GM03348 (cell line): Measurements from ENCODE around the gene GPAT3.
"Not testable (repeated sequence)": the region's sequence is repeated elsewhere in the genome, so short reads cannot be mapped to it uniquely, and the experiment has no call there.

Experiments
- DNase-seq: peaks from one replicate; pipeline ENCODE4 v3.0.0; 2012; ENCODE audit warnings: low spot score

The GPAT3 gene

DNA sequence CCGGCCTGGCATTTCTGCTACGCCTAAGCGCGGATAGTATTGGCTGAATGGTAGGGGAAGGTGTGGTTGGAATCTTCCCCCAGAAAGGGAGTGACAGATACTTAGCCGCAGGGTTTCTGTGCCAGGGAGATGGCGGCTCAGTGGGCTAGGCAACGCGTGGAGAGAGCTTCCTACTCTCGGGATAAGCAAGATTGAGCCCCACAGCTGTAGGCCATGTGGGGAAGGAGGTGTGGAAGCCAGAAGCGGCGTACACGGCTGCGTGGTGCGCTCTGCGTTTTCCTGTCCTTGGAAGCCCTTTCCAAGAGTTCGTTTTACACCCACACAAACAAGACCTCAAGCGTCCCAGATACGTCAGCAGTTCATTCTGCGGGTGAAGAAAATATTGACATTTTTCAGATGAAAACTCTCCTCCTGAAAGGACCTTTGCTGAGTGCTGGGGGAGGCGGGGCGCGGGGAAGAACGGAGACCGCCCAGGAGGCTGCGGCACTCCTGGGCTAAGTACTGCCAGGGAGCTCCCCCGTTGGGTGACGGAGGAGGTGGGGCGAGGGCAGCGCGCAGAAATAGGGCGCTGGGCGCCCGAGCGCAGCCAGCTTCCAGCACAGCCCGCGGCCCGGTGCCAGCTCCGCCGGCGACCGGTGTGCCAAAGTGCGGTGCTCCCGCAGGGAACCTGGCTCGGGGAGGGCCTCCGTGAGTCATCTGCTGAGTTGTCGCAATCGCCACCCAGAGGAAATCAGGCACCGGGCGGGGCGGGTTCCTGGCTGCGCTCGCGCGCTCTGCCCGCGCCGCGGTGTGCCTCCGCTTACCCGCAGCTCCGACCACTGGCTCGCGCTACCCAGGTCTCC, at the start of gene GPAT3:
Gene GPAT3, plus strand, starts transcription at position 589 of the 842 bp plus-strand sequence. CDS start 515 bp downstream, outside the sequence.
- DNase-seq, result peak; percentile 82

DNA sequence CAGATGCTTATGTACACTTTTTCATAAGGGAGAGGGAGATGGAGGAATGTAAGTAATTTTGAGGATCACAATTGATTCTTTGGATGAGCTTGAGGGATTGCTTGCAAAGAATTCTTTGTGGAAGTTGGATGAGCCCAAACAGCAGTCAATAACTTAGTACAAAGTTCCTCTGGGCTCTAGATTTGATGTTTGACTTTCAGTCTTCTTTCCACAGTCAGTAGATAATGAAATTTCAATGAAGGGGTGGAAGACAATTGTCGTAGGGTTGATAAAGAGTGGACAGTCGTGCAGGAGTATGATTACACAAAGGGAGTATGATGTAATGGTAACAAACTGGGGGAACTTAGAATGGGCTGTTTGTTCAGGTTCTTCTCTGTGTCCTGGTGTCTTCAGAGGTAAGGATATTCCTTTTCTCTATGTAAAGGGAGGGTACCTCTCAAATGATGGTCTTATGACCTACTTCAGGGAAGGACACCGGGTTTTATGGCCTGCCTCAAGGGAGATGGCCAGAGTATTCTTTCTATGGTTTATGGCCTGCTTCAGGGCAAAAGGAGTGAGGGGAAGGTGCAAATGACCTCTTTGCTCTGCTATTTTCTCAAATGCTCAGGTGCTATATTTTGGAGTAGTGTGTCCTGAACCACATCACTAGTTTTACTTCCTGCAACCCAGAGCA, 49.3 kb upstream of the GPAT3 start:
- no peak for DNase-seq

DNA sequence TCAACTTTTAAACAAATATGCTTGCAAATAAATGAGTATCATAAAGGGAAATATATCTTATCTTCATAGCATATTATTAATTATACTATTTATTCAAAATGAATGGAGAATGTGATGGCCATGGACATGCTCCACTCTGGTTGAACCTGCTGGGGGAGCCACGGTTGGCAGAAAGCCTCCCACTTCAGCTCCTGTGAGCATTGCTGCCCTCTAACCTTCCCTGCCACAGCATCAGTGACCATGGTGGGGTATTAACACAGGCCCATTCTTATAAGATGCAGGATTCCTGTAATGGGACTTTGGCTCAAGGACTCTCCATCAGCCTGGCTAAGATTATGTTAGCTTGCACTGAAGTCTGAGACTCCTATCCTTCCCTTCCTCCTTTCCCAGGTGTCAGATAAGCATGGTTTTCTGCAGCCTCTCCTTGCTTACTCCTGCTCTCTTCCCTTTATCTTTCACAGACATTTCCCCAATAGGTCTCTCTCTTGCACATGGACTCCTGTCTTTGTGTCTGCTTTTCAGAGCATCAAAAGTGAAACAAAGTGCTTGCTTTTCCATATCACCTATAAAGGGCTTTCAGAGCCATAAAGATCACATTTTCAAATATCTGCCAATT, 46.1 kb upstream of the GPAT3 start:
- no peak for DNase-seq

- peak; percentile 32 for DNase-seq
Measured at GRCh38 chr4:83490876-83491450, 44.9 kb upstream of the GPAT3 start.

DNA sequence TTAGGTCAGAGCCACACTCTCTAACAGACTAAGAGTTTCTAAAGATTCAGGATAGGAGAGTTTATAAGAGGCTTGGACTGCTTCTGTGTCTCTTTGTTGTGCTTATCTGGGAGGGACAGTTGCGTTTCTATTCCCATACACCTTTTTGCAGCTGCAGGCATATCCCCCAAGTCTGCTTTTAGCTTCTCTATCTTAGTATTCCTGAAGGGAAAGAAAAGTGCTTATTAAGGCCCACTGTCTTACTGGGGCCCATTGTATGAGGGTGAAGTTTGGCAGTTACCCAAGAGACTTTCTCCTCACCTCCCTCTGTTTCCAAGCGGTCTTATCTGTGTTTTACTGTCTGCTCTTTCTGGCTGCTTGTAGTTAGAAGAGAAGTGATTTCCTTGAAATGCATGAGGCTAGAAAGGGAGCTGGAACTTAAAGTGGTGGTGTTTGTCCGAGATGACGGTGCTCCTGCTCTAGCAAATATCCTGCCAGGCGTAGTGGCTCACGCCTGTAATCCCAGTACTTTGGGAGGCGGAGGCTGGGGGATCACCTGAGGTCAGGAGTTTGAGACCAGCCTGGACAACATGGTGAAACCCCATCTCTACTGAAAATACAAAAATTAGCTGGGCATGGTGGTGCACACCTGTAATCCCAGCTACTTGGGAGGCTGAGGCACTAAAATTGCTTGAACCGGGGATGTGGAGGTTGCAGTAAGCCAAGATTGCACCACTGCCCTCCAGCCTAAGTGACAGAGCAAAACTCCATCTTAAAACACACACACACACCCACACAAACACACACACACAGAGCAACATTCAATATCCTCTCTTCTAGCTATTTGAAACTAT, 39.6 kb upstream of the GPAT3 start:
- not testable (repeated sequence) for DNase-seq

GRCh38 chr4:83498187-83498586, 37.7 kb upstream of the GPAT3 start:
- DNase-seq, result no peak

DNA sequence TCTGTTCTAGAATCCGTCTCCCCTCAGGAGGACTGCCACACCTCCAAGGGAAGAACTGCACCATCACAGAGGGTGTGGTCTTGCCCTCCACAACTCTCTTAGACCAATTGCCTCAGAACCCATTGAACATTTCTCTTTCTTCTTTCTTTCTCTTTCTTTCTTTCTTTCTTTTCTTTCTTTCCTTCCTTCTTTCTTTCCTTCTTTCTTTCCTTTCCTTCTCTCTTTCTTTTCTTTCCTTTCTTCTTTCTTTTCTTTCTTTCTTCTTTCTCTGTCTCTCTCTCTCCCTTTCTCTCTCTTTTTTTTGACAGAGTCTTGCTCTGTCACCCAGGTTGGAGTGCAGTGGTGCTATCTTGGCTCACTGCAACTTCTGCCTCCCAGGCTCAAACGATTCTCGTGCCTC, 34.2 kb upstream of the GPAT3 start:
- DNase-seq, result not testable (repeated sequence)

GRCh38 chr4:83503974-83504373, 31.9 kb upstream of the GPAT3 start:
- no peak for DNase-seq

DNA sequence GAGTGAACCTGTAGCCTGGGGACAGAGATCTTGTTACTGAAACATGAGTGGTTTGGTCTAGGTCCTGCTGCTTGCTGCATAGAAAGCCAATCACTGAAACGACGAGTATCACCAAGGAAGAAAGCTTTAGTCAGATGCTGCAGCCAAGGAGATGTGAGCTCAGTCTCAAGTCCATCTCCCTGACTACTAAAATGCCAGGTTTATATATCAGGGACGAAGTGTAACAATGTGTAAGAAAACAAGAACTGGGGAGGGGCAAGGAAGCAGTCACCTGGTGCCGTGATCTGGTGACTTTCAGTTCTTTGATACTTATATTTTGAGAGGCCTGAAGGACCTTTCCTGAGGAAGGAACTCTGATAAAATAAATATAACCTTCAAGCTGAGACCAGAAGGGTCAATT, 31.4 kb upstream of the GPAT3 start:
- DNase-seq, result no peak

- no peak for DNase-seq
Measured at GRCh38 chr4:83504996-83505395, 30.9 kb upstream of the GPAT3 start.

GRCh38 chr4:83509156-83509585, 26.7 kb upstream of the GPAT3 start:
- DNase-seq, result peak; percentile 52

DNA sequence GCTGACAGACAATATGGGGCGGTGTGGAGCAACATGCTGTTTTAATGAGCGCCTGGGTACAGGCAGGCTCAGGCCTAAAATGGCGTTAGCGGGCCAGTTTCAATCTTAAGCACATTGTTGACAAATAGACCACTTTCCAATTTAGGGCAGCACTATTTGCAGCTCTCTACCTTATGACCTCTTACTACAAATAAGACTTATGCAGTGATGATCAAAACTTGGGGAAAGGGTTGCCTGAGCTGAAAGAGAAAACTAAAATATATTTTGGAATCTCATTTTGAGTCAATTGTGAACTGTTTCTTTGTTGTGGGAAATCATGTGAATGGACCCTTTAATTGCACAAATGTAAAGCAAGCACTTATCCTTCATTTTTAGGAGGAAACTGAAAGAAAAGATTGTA, 25.5 kb upstream of the GPAT3 start:
- no peak for DNase-seq

GRCh38 chr4:83516042-83516772, 19.7 kb upstream of the GPAT3 start:
- peak; percentile 26 for DNase-seq

- no peak for DNase-seq
Measured at GRCh38 chr4:83522239-83522638, 13.7 kb upstream of the GPAT3 start.

- DNase-seq, result no peak
Measured at GRCh38 chr4:83527671-83528070, 8.2 kb upstream of the GPAT3 start.

DNA sequence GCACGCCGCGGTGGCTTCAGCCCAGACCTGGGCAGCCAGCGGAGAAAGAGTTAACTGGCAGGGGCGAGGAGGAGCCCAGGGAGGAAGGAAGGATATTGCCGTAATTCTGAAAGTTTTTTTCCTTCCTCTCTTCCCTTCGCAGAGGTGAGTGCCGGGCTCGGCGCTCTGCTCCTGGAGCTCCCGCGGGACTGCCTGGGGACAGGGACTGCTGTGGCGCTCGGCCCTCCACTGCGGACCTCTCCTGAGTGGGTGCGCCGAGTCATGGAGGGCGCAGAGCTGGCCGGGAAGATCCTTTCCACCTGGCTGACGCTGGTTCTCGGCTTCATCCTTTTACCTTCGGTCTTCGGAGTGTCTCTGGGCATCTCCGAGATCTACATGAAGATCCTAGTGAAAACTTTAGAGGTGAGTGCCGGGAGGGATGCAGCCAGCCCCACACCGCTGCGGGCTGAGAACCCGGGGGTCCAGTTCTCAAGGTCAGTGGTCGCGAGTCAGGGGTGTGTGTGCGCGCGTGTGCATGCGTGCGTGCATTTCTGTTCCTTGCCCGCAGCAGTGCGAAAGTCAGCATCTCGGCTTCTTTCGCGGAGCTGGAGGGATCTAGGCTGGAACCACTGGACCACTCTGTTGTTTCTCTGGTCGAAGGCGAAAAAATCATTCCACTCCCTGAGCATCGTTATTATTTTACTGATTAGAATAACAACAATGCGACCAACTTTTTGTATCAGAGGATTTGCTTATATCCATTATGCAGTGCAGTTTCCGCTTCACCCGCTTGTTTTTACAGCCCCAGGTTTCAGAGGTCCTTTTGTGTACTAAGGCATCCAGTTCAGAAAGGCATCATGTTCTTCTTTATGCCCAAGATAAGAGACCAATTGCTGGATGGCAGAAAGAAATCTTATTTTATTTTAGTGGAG, 709 bp downstream of the GPAT3 start:
- no peak for DNase-seq

DNA sequence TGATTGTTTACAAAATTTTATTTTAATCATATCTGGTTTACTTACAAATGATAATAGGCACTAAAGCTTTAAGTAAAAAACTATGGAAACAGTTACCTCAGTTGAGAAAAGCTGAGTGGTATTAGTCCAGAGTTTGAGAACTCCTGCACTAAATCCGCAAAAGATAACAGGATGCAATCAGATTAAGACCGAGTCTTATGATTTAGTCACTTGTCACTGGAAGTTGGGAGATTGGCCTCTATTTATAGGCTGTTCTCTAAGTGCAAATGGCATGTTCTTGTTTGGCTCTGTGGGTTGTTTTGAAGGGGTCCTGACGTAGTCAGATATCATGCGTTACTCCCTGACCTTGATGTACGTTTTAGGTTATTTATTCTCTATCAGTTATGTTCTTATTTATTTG, 6.3 kb downstream of the GPAT3 start:
- no peak for DNase-seq

DNA sequence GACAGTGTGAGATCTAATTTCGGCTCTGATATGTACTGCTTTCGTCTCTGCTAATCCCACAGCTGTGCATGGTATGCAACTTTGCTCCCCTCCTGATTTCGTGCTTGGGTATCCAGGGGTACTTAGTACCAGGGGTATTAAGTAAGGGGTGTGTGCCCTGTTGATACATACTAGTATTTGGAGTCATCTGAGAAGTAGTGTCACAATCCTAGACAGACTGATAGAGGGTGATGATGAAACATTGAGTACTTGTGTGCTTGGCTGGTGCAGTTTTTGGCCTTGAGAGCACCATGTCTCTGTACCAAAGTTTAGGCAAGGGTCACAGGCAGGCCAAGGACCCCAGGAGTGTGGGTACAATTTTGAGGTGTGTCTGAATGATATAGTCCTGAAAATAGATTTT, 10.9 kb downstream of the GPAT3 start:
- no peak for DNase-seq

DNA sequence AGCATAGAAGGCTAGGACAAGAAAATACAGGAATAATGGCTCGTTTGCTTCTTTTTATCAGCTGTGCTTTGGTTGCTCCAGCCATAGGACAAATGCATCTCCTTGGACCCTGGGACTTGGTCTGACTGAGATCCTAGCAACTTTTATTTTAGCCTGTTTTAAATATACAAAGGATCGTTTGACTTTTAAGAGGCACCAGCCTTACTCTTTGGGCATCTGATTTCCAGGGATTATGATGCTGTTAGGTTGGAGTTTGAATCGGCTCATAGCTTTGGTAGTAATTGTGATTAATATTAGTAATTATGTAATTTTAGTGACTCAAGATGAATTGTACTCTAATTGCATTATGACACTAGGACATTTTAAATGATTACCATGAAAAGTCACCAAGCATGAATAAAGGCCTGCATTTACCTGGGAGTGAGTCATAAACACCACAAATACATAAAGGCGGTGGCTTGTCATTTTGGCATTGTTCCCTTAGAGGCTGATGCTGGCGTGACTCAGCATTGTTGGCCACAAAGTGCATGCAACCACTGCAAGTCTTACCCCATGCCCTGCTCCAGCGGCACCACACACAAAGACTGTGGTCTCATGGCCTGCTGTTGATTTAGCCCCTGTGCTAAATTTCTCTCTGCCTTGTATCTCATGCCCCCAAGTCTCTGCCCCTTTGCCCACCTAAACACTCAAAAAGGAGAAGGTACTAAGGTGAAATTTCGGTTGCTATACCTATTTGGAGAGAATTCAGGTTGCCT, 12.4 kb downstream of the GPAT3 start:
- DNase-seq, result peak; percentile 88
